Thymus (tissue), 14 donors: ENCODE data around the gene CD59. TPM values are rescaled to one million over a fixed set of nuclear protein-coding genes. Genes with fewer than 3 reads are reported as not detected.

ENCODE experiments used
- DNase-seq, 9 donors: peaks; one replicate each; pipeline ENCODE4 v3.0.0-alpha.2; 2013; ENCODE audit warnings: low spot score in 9 of 9, low read depth in 6 of 9, missing footprints in 1 of 9
- H3K27ac ChIP-seq, 2 donors: one replicate each; pipeline ENCODE4 v1.5.1; 2013; ENCODE audit warnings: control low read depth in 1 of 2, low read depth in 1 of 2, low read length in 1 of 2, mild to moderate bottlenecking in 1 of 2, moderate library complexity in 1 of 2
- H3K27me3 ChIP-seq, 2 donors: one replicate each; pipeline ENCODE4 v1.5.1; 2013; ENCODE audit warnings: low read length in 1 of 2; ENCODE audit not compliant: control insufficient read depth in 2 of 2, insufficient read depth in 1 of 2
- H3K36me3 ChIP-seq, 2 donors: one replicate each; pipeline ENCODE4 v1.5.1; 2013; ENCODE audit warnings: low read length in 1 of 2, mild to moderate bottlenecking in 1 of 2, moderate library complexity in 1 of 2; ENCODE audit not compliant: control insufficient read depth in 2 of 2, insufficient read depth in 2 of 2
- H3K4me1 ChIP-seq, 2 donors: one replicate each; pipeline ENCODE4 v1.5.1; 2013; ENCODE audit warnings: low read length in 2 of 2; ENCODE audit not compliant: control insufficient read depth in 2 of 2, insufficient read depth in 2 of 2
- H3K4me3 ChIP-seq, 2 donors: one replicate each; pipeline ENCODE4 v1.5.1; 2013; ENCODE audit warnings: low read length in 2 of 2, control low read depth in 1 of 2, mild to moderate bottlenecking in 1 of 2
- H3K9me3 ChIP-seq, 2 donors: one replicate each; pipeline ENCODE4 v1.5.1; 2013; ENCODE audit warnings: low read length in 1 of 2, mild to moderate bottlenecking in 1 of 2; ENCODE audit not compliant: control insufficient read depth in 2 of 2, insufficient read depth in 1 of 2
- WGBS: extraction: QIAGEN DNeasy Blood & Tissue Kit; methylation state at CpG from one replicate; pipeline ENCODE4 v1.1.7; 2013; 5-methylcytosine and 5-hydroxymethylcytosine counted together
- long read RNA-seq, 10 donors: transcript quantifications; one replicate each; lab custom pipeline, GENCODE V29; 2026
- polyA plus RNA-seq: library from polyadenylated mRNA; stranded (reverse); fragments of 200-250 nt; gene quantifications from one replicate; pipeline ENCODE4 v1.2.3, GENCODE V29; 2013
- total RNA-seq: library from RNA; stranded (reverse); fragments of 120-200 nt; gene quantifications from one replicate; pipeline ENCODE4 v1.2.4, GENCODE V29; 2013
- donor health status: healthy.

The CD59 gene, protein sequence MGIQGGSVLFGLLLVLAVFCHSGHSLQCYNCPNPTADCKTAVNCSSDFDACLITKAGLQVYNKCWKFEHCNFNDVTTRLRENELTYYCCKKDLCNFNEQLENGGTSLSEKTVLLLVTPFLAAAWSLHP
- total RNA-seq = 115 TPM
- 156 TPM for polyA plus RNA-seq
- long read RNA-seq, donor 1, full-length matches to known transcripts = 5 of 5 reads
- long read RNA-seq, donor 1, partial matches to known transcripts = 0 of 5 reads
- long read RNA-seq, donor 1, other reads (novel, unspliced or antisense) = 0 of 5 reads
- long read RNA-seq, donor 2 = 0 reads
- long read RNA-seq, donor 3, full-length matches to known transcripts = 69 of 69 reads
- long read RNA-seq, donor 3, partial matches to known transcripts = 0 of 69 reads
- long read RNA-seq, donor 3, other reads (novel, unspliced or antisense) = 0 of 69 reads
- long read RNA-seq, donor 4, full-length matches to known transcripts = 19 of 19 reads
- long read RNA-seq, donor 4, partial matches to known transcripts = 0 of 19 reads
- long read RNA-seq, donor 4, other reads (novel, unspliced or antisense) = 0 of 19 reads
- long read RNA-seq, donor 5, full-length matches to known transcripts = 80 of 85 reads
- long read RNA-seq, donor 5, partial matches to known transcripts = 5 of 85 reads
- long read RNA-seq, donor 5, other reads (novel, unspliced or antisense) = 0 of 85 reads
- long read RNA-seq, donor 6, full-length matches to known transcripts = 31 of 31 reads
- long read RNA-seq, donor 6, partial matches to known transcripts = 0 of 31 reads
- long read RNA-seq, donor 6, other reads (novel, unspliced or antisense) = 0 of 31 reads
- long read RNA-seq, donor 7, full-length matches to known transcripts = 49 of 49 reads
- long read RNA-seq, donor 7, partial matches to known transcripts = 0 of 49 reads
- long read RNA-seq, donor 7, other reads (novel, unspliced or antisense) = 0 of 49 reads
- long read RNA-seq, donor 8, full-length matches to known transcripts = 19 of 19 reads
- long read RNA-seq, donor 8, partial matches to known transcripts = 0 of 19 reads
- long read RNA-seq, donor 8, other reads (novel, unspliced or antisense) = 0 of 19 reads
- long read RNA-seq, donor 9, full-length matches to known transcripts = 40 of 40 reads
- long read RNA-seq, donor 9, partial matches to known transcripts = 0 of 40 reads
- long read RNA-seq, donor 9, other reads (novel, unspliced or antisense) = 0 of 40 reads
- long read RNA-seq, donor 10, full-length matches to known transcripts = 42 of 42 reads
- long read RNA-seq, donor 10, partial matches to known transcripts = 0 of 42 reads
- long read RNA-seq, donor 10, other reads (novel, unspliced or antisense) = 0 of 42 reads

DNA sequence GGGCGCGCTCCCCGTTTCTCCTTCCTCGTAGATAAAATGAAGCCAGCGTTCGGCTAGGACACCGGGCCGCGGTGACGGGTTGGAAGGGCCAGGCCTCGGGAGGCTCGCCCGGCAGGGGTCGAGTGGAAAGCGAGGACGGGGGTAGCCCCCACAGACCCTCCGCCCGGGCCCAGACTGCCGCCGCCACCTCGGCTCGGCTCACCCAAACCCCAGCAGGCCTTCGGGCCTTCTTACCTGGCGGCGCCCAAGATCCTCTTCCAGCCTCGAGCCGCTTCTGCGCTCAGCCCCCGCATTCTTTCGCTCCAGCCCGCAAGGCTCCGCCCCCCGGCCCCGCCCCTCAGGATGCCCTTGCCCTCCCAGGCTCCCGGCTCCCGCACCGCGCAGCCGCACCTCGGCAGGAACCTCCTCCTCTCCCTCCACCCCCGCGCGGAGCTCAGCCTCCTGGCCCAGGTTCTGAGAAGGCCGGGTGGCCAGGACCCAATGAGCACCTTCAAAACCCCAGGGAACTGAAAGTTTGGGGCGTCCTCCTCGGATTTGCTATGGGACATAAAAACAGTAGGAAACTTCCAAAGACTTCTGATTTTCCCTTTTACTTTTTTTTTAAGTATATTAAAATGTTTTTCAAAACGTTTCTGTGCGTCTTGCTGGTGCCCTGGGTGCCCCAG is at the start of gene CD59:
CD59 (minus strand) TSS at position 276 of the 665 bp plus-strand sequence. CDS start 13,978 bp downstream, outside the sequence.
- 2% methylated on average over 48 of the region's 48 CpGs for WGBS
- peak within 1 kb of the TSS; percentile 86 to 90 for H3K4me3 ChIP-seq
- H3K27me3 ChIP-seq = peaks cover 0 to 4% of the 10 kb centered on the region in 2 donors
- H3K4me1 ChIP-seq = peaks cover 18 to 21% of the 10 kb centered on the region in 2 donors
- H3K9me3 ChIP-seq = no peaks in the 10 kb centered on the region
- H3K27ac ChIP-seq = peak within 1 kb of the TSS; percentile 73 to 88
- H3K36me3 ChIP-seq = peaks cover 4% of the 10 kb centered on the region in 2 donors
- peak in 8 of 9 donors; percentile 70 to 91 (median 80) for DNase-seq

DNA sequence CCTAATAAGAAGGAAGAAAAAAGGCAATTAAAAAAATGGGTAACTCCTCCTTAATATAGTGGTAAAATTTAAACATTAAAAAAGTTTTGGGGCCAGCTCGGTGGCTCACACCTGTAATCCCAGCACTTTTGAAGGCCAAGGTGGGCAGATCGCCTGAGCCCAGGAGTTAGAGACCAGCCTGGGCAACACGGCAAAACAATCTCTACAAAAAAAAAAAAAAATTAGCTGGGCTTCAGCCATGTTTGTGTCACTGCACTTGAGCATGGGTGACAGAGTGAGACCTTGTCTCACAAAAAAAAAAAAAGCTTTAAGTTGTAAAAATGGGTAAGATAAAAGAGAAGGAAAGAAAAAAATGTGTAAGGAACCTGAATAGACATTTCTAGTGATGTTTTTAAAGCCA is 49.4 kb upstream of the CD59 start:
- Histone ChIP-seq H3K9me3 (no peaks in the 10 kb centered on the region), H3K4me1 (no peaks in the 10 kb centered on the region), H3K4me3 (no peak overlapping the region), H3K27ac (no peak overlapping the region), H3K36me3 (no peaks in the 10 kb centered on the region), H3K27me3 (peaks cover 0 to 5% of the 10 kb centered on the region in 2 donors)
- WGBS = 96% methylated on average over 3 of the region's 3 CpGs
- DNase-seq = no peak

DNA sequence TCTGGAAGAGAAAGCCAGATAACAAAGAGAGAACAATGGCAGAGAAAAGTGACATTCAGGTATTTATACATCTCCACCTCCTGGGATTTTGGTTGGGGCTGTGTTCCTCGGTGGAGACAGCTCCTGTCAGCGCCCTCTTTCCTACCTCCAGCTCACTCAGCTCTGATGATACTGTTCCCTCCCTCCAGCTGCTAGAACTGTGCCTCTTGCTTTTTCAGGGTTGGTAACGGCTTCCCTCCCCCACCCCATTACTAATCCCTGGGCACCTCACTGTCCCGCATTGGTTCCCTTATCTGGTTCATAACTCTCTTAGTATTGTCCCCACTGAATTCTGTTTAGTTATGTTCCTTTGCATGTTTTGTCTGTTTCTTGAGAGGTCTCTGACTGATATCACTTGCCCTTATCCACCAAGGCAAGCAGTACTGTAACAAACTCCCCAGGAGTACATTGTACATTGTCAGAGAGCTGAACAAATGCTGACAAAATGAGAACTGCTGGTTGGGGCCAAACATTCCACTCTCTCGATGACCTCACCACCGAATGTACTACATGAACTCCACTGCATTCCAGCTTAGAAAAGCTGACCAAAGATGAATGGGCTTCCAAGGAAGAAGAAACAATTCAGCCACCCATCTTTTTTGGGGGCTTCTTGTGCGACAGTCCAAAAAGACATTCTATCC is 43.8 kb upstream of the CD59 start:
- Histone ChIP-seq H3K9me3 (no peaks in the 10 kb centered on the region), H3K36me3 (no peaks in the 10 kb centered on the region), H3K4me1 (peaks cover 2 to 11% of the 10 kb centered on the region in 2 donors), H3K4me3 (no peak overlapping the region), H3K27me3 (peaks cover 10 to 39% of the 10 kb centered on the region in 2 donors), H3K27ac (no peak overlapping the region)
- WGBS = 94% methylated on average over 7 of the region's 7 CpGs
- no peak for DNase-seq

DNA sequence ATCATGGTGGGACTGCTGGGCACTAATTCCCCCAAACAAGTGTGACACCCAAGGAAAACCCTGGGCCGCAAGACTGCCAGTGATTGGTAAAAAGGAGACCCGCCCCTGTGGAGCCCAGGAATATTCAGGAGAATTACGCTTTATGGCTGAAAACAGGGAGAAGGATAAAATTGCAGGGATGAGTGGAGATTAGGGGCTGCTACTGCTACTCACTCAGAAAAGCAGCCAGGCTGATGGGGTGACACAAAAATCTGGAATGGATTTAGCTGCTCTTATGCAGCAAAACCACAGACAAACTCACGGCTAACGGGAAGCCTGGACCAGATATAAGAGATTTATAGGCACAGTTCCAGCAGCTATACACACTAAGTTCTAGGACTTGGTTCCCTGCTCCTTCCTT is 42.5 kb upstream of the CD59 start:
- WGBS = 66% methylated on average over 5 of the region's 5 CpGs
- peaks cover 0 to 3% of the 10 kb centered on the region in 2 donors for H3K9me3 ChIP-seq
- H3K27ac ChIP-seq = no peak overlapping the region
- H3K36me3 ChIP-seq = no peaks in the 10 kb centered on the region
- peaks cover 13 to 43% of the 10 kb centered on the region in 2 donors for H3K27me3 ChIP-seq
- H3K4me1 ChIP-seq = peaks cover 7 to 16% of the 10 kb centered on the region in 2 donors
- no peak overlapping the region for H3K4me3 ChIP-seq
- DNase-seq = no peak

DNA sequence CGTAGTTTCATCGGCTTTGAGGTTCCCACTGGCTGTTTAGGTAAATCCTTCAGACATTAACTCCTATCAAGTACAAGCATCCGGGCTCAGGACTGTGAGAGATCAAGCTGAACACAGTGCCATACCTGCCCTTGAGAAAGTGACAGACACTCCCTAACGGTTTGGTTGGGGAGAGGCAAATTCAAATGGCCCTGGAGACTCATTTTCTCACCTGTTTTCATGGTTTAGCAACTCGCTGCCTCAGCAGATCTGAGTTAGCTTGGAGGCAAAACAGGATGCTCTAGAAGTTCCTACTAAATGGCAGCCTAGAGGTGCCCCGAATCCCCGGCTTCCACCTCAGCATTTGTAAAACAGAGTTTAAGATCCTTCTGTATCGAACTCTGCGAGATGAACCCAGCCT is 41.7 kb upstream of the CD59 start:
- Histone ChIP-seq H3K4me1 (peaks cover 14 to 23% of the 10 kb centered on the region in 2 donors), H3K36me3 (no peaks in the 10 kb centered on the region), H3K27ac (no peak overlapping the region), H3K9me3 (peaks cover 0 to 3% of the 10 kb centered on the region in 2 donors), H3K27me3 (peaks cover 13 to 43% of the 10 kb centered on the region in 2 donors), H3K4me3 (no peak overlapping the region)
- WGBS = 73% methylated on average over 9 of the region's 9 CpGs
- DNase-seq = no peak

DNA sequence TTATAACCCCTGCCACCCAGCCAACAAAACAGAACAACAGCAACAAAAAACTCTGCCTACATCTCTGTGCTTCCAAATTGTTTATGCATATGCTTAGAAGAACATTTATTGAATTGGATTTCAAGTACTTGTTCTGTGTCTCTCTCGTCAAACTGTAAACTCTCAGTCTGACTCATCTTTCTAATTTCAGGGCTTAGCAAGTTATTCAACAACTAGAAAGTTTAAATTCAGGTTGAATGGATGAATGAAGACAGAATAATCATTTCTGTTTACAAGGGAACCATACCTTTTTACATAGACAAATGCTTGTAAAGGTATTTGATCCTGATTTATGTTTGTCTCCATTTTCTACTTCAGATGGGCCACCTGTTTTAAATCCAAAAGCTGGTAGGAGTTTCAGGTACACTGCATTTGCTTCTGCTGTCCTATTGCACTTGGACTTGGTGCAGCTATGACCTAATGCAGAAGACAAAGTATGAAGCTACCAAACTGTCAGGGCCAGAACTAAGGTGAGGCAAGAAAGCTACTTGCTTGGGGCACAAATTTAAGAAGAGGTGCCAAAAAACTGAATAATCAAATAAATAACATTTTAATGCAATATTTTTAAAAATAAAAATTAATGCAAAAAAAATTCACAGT is 39.7 kb upstream of the CD59 start:
- WGBS = 94% methylated on average over 1 of the region's 1 CpG
- Histone ChIP-seq H3K4me3 (no peak overlapping the region), H3K36me3 (no peaks in the 10 kb centered on the region), H3K27ac (no peak overlapping the region), H3K4me1 (peaks cover 18 to 29% of the 10 kb centered on the region in 2 donors), H3K27me3 (peaks cover 13 to 43% of the 10 kb centered on the region in 2 donors), H3K9me3 (peaks cover 0 to 3% of the 10 kb centered on the region in 2 donors)
- DNase-seq = no peak

DNA sequence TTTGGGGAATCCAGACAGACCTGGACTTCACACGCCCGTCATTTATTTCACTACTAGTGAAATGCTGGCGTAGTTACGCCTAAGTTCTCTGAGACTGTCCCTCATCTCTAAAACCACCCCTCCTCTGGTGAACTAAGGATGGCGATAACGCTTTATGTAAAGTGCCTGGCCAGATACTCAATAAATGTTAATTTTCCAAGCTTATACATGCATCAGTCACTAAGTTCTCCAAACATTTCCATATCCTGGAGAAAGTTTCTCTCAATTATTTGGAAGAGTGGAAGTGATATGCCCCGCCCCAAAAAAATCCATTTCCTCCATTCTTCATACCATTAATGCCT is 39.2 kb upstream of the CD59 start:
- no peak for DNase-seq
- 80% methylated on average over 7 of the region's 7 CpGs for WGBS
- Histone ChIP-seq H3K27me3 (peaks cover 13 to 43% of the 10 kb centered on the region in 2 donors), H3K9me3 (peaks cover 0 to 3% of the 10 kb centered on the region in 2 donors), H3K27ac (no peak overlapping the region), H3K4me3 (no peak overlapping the region), H3K36me3 (peaks cover under 1 to 2% of the 10 kb centered on the region in 2 donors), H3K4me1 (peaks cover 18 to 29% of the 10 kb centered on the region in 2 donors)
